SK-N-SH (cell line): ENCODE measurements around the gene OTUB1. TPM values are rescaled to one million over a fixed set of nuclear protein-coding genes. Genes with fewer than 3 reads are reported as not detected.

ENCODE experiments used
- CTCF ChIA-PET: fragments of 300-600, 350-600 bp; formaldehyde crosslinking; extraction: SDS; loops from one replicate; lab custom pipeline; 2021; lab: Yijun Ruan, JAX
- POLR2A ChIA-PET: fragments of 350-600 bp; sonication (Branson Sonifier 250); formaldehyde crosslinking; extraction: SDS; loops from one replicate; lab custom pipeline; 2020; ENCODE audit warnings: antibody characterized with exemption, inconsistent platforms; lab: Yijun Ruan, JAX
- DNase-seq: peaks from one replicate; pipeline ENCODE4 v3.0.0; 2012
- H2AFZ ChIP-seq: fragments of 200-600 bp; sonication (generic); 2 replicates; pipeline ENCODE4 v1.8.1; 2016; ENCODE audit warnings: antibody characterized with exemption, mild to moderate bottlenecking, low read depth
- H3F3A ChIP-seq: fragments of 200-600 bp; sonication (generic); replicated peaks from 2 replicates; pipeline ENCODE3; 2016; ENCODE audit warnings: antibody characterized with exemption, mild to moderate bottlenecking; ENCODE audit not compliant: insufficient read depth
- H3K27ac ChIP-seq, 2 experiments: fragments of 200-500 bp in 1 of 2; fragments of 200-600 bp in 1 of 2; sonication (Bioruptor generic) in 1 of 2; sonication (generic), shearing (Covaris generic) in 1 of 2; 2 replicates each; pipeline versions ENCODE4 v1.5.1 to v1.6.1; 2014 to 2016; ENCODE audit warnings: low read depth in 2 of 2, inconsistent platforms in 1 of 2, low read length in 1 of 2, mild to moderate bottlenecking in 1 of 2, mixed read lengths in 1 of 2
- H3K27me3 ChIP-seq: fragments of 200-600 bp; sonication (generic), shearing (Covaris generic); 2 replicates; pipeline ENCODE4 v1.6.1; 2016; ENCODE audit warnings: mixed run types; ENCODE audit not compliant: insufficient read depth
- H3K36me3 ChIP-seq, 2 experiments: fragments of 200-500 bp in 1 of 2; fragments of 200-600 bp in 1 of 2; sonication (Bioruptor generic) in 1 of 2; sonication (generic) in 1 of 2; replicated peaks in 1 of 2; 2 replicates each; pipeline versions ENCODE3 to v1.5.1; 2014 to 2016; ENCODE audit warnings: low read length in 1 of 2, mild to moderate bottlenecking in 1 of 2; ENCODE audit not compliant: insufficient read depth in 2 of 2, control insufficient read depth in 1 of 2
- H3K4me1 ChIP-seq, 2 experiments: fragments of 200-500 bp in 1 of 2; fragments of 200-600 bp in 1 of 2; sonication (Bioruptor generic) in 1 of 2; sonication (generic), shearing (Covaris generic) in 1 of 2; 2 replicates each; pipeline versions ENCODE4 v1.5.1 to v1.6.1; 2014 to 2016; ENCODE audit warnings: low read depth in 1 of 2, low read length in 1 of 2, mixed run types in 1 of 2; ENCODE audit not compliant: insufficient read depth in 2 of 2, control insufficient read depth in 1 of 2
- H3K4me2 ChIP-seq: fragments of 200-600 bp; sonication (generic), shearing (Covaris generic); 2 replicates; pipeline ENCODE4 v1.6.1; 2017; ENCODE audit warnings: mixed run types
- H3K4me3 ChIP-seq, 2 experiments: fragments of 200-500 bp in 1 of 2; fragments of 200-600 bp in 1 of 2; sonication (Bioruptor generic) in 1 of 2; sonication (generic), shearing (Covaris generic) in 1 of 2; 2 replicates each; pipeline versions ENCODE4 v1.5.1 to v1.8.1; 2014 to 2016; ENCODE audit warnings: low read depth in 2 of 2, inconsistent platforms in 1 of 2, low read length in 1 of 2, mild to moderate bottlenecking in 1 of 2, mixed read lengths in 1 of 2, moderate library complexity in 1 of 2
- H3K79me2 ChIP-seq: fragments of 200-600 bp; sonication (generic); 2 replicates; pipeline ENCODE4 v1.8.1; 2017; ENCODE audit warnings: mild to moderate bottlenecking; ENCODE audit not compliant: insufficient read depth
- H3K9ac ChIP-seq: fragments of 200-600 bp; sonication (generic); 2 replicates; pipeline ENCODE4 v1.6.1; 2017; ENCODE audit warnings: mixed run types
- H3K9me2 ChIP-seq: fragments of 200-600 bp; sonication (generic); 2 replicates; pipeline ENCODE4 v1.6.1; 2017; ENCODE audit warnings: mixed run types
- H3K9me3 ChIP-seq: fragments of 200-600 bp; sonication (generic); 2 replicates; pipeline ENCODE4 v1.6.1; 2017; ENCODE audit warnings: mixed run types, mild to moderate bottlenecking, moderate library complexity
- H4K20me1 ChIP-seq: fragments of 200-600 bp; sonication (generic); 2 replicates; pipeline ENCODE4 v1.6.1; 2017; ENCODE audit warnings: mild to moderate bottlenecking, mixed run types; ENCODE audit not compliant: insufficient read depth
- CHD2 ChIP-seq: fragments of 150-350 bp; IDR thresholded peaks from 2 replicates; pipeline ENCODE4 v1.6.1; 2018; ENCODE audit warnings: low read length; ENCODE audit not compliant: partially characterized antibody
- EP300 ChIP-seq, 2 experiments: IDR thresholded peaks; 2 replicates each; pipeline versions ENCODE4 v1.4.0 to v1.6.1; 2012; ENCODE audit warnings: borderline replicate concordance in 1 of 2, low read depth in 1 of 2, low read length in 1 of 2
- FOSL2 ChIP-seq: IDR thresholded peaks from 2 replicates; pipeline ENCODE4 v1.4.0; 2012; ENCODE audit warnings: low read depth, mild to moderate bottlenecking, moderate library complexity, borderline replicate concordance
- FOXM1 ChIP-seq: IDR thresholded peaks from 2 replicates; pipeline ENCODE4 v1.4.0; 2012; ENCODE audit warnings: low read depth, mild to moderate bottlenecking
- IRF3 ChIP-seq: fragments of 150-350 bp; IDR thresholded peaks from 2 replicates; pipeline ENCODE4 v1.6.1; 2016; ENCODE audit warnings: mild to moderate bottlenecking, low read depth, low read length
- JUND ChIP-seq: IDR thresholded peaks from 2 replicates; pipeline ENCODE4 v1.4.0; 2012
- MEF2A ChIP-seq: IDR thresholded peaks from 2 replicates; pipeline ENCODE4 v1.4.0; 2012; ENCODE audit warnings: low read depth, borderline replicate concordance
- NFIC ChIP-seq: IDR thresholded peaks from 2 replicates; pipeline ENCODE4 v1.4.0; 2012; ENCODE audit warnings: borderline replicate concordance
- NRF1 ChIP-seq: IDR thresholded peaks from 2 replicates; pipeline ENCODE4 v1.6.1; 2012; ENCODE audit warnings: low read depth, mild to moderate bottlenecking, low read length
- POLR2AphosphoS5 ChIP-seq: IDR thresholded peaks from 2 replicates; pipeline ENCODE4 v1.6.1; 2012; ENCODE audit warnings: low read depth, low read length
- RAD21 ChIP-seq: IDR thresholded peaks from 2 replicates; pipeline ENCODE4 v1.6.1; 2012; ENCODE audit warnings: mild to moderate bottlenecking, low read length
- RCOR1 ChIP-seq: fragments of 150-350 bp; IDR thresholded peaks from 2 replicates; pipeline ENCODE4 v1.6.1; 2017; ENCODE audit warnings: antibody characterized with exemption, low read length
- SIN3A ChIP-seq: IDR thresholded peaks from 2 replicates; pipeline ENCODE4 v1.6.1; 2012; ENCODE audit warnings: low read depth, mild to moderate bottlenecking, low read length, moderate library complexity, borderline replicate concordance
- SMC3 ChIP-seq: IDR thresholded peaks from 2 replicates; pipeline ENCODE4 v1.6.1; 2012; ENCODE audit warnings: low read depth, low read length, improper control_type of control experiment
- TCF12 ChIP-seq: IDR thresholded peaks from 2 replicates; pipeline ENCODE4 v1.4.0; 2012
- YY1 ChIP-seq: IDR thresholded peaks from 2 replicates; pipeline ENCODE4 v1.4.0; 2012; ENCODE audit warnings: low read depth, mild to moderate bottlenecking
- WGBS: methylation state at CpG from one replicate; pipeline ENCODE4 v1.1.6; 2017; ENCODE audit warnings: low lambda C conversion rate; 5-methylcytosine and 5-hydroxymethylcytosine counted together
- polyA plus RNA-seq, 3 experiments: library from polyadenylated mRNA; depleted of rRNA; stranded (reverse); fragments of >200 nt; gene quantifications; 2 replicates each; pipeline ENCODE4 v1.2.3, GENCODE V29; 2012
- TF ChIP-seq, protein P1 (sequence below): fragments of 150-350 bp; IDR thresholded peaks from 2 replicates; pipeline ENCODE4 v1.6.1; 2017; ENCODE audit warnings: antibody characterized with exemption, low read length, low read depth, borderline replicate concordance
- TF ChIP-seq, protein P2 (sequence below): IDR thresholded peaks from 2 replicates; pipeline ENCODE4 v1.4.0; 2012; ENCODE audit warnings: low read depth, borderline replicate concordance
- TF ChIP-seq, protein P3 (sequence below): IDR thresholded peaks from 2 replicates; pipeline ENCODE4 v1.4.0; 2012; ENCODE audit warnings: low read depth, borderline replicate concordance

The OTUB1 gene
- polyA plus RNA-seq, 1 of the 3 experiments (the other 2 are of a cell fraction): 183 TPM

- ChIA-PET POLR2A (interaction anchor here (2.1 kb wide), 1 partner anchor 9 kb away, joined by 7 read pairs; no protein-coding TSS in a partner anchor), CTCF (interaction anchor here (0.9 to 1.7 kb wide), 3 partner anchors 11 to 123 kb away, joined by 3 to 6 read pairs (median 3); no protein-coding TSS in a partner anchor)
- 97% methylated on average over 16 of the region's 18 CpGs for WGBS
- Histone ChIP-seq H3K4me3 (no peak overlapping the region), H3K4me2 (no peak overlapping the region), H3K9me3 (no peaks in the 10 kb centered on the region), H3K27ac (no peak overlapping the region), H2AFZ (no peak overlapping the region), H3K9ac (no peak overlapping the region), H3K4me1 (peaks cover 0 to 13% of the 10 kb centered on the region in 2 experiments; a peak in 2 of 4 replicates), H4K20me1 (peaks cover 3% of the 10 kb centered on the region; the same call in 1 of the 2 replicates), H3K9me2 (no peaks in the 10 kb centered on the region), H3K27me3 (no peaks in the 10 kb centered on the region), H3F3A (no peaks in the 10 kb centered on the region), H3K36me3 (peaks cover 0 to 3% of the 10 kb centered on the region in 2 experiments), H3K79me2 (no peaks in the 10 kb centered on the region)
- TF ChIP-seq, protein P1, sequence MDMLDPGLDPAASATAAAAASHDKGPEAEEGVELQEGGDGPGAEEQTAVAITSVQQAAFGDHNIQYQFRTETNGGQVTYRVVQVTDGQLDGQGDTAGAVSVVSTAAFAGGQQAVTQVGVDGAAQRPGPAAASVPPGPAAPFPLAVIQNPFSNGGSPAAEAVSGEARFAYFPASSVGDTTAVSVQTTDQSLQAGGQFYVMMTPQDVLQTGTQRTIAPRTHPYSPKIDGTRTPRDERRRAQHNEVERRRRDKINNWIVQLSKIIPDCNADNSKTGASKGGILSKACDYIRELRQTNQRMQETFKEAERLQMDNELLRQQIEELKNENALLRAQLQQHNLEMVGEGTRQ: no peak
- no peak for TF ChIP-seq SIN3A
- TF ChIP-seq NRF1: no peak
- no peak for TF ChIP-seq POLR2AphosphoS5
- TF ChIP-seq, protein P2, sequence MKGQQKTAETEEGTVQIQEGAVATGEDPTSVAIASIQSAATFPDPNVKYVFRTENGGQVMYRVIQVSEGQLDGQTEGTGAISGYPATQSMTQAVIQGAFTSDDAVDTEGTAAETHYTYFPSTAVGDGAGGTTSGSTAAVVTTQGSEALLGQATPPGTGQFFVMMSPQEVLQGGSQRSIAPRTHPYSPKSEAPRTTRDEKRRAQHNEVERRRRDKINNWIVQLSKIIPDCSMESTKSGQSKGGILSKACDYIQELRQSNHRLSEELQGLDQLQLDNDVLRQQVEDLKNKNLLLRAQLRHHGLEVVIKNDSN: no peak
- no peak for TF ChIP-seq NFIC
- TF ChIP-seq RAD21: no peak
- TF ChIP-seq IRF3: no peak
- no peak for TF ChIP-seq CHD2
- TF ChIP-seq FOSL2: no peak
- no peak for TF ChIP-seq FOXM1
- TF ChIP-seq RCOR1: no peak
- TF ChIP-seq TCF12: no peak
- no peak for DNase-seq
These were observed 22.8 kb downstream of the OTUB1 start for GRCh38 chr11:64008914-64009633.

- peaks cover 0 to 13% of the 10 kb centered on the region in 2 experiments; a peak in 2 of 4 replicates for H3K4me1 ChIP-seq
- no peak for DNase-seq
- no peak overlapping the region for H3K4me3 ChIP-seq
- no peaks in the 10 kb centered on the region for H3K9me3 ChIP-seq
- H3K9ac ChIP-seq: no peak overlapping the region
- no peaks in the 10 kb centered on the region for H3K9me2 ChIP-seq
- H3K4me2 ChIP-seq: no peak overlapping the region
- H2AFZ ChIP-seq: no peak overlapping the region
- ChIA-PET POLR2A (interaction anchor here (0.6 kb wide), 1 partner anchor 153 kb away, joined by 3 read pairs; no protein-coding TSS in a partner anchor), CTCF (interaction anchor here (0.9 to 1.4 kb wide), 2 partner anchors 10 to 21 kb away, joined by 3 read pairs; no protein-coding TSS in a partner anchor)
- 0 out of 2 replicates have a peak, but pooled peaks cover under 1% of the 10 kb centered on the region for H4K20me1 ChIP-seq
- H3F3A ChIP-seq: no peaks in the 10 kb centered on the region
- peaks cover 0 to 3% of the 10 kb centered on the region in 2 experiments for H3K36me3 ChIP-seq
- no peak overlapping the region for H3K27ac ChIP-seq
- 98% methylated on average over 8 of the region's 8 CpGs for WGBS
- H3K79me2 ChIP-seq: no peaks in the 10 kb centered on the region
- H3K27me3 ChIP-seq: no peaks in the 10 kb centered on the region
- no peak for TF ChIP-seq JUND
- no peak for TF ChIP-seq SMC3
- TF ChIP-seq YY1: no peak
- TF ChIP-seq, protein P3, sequence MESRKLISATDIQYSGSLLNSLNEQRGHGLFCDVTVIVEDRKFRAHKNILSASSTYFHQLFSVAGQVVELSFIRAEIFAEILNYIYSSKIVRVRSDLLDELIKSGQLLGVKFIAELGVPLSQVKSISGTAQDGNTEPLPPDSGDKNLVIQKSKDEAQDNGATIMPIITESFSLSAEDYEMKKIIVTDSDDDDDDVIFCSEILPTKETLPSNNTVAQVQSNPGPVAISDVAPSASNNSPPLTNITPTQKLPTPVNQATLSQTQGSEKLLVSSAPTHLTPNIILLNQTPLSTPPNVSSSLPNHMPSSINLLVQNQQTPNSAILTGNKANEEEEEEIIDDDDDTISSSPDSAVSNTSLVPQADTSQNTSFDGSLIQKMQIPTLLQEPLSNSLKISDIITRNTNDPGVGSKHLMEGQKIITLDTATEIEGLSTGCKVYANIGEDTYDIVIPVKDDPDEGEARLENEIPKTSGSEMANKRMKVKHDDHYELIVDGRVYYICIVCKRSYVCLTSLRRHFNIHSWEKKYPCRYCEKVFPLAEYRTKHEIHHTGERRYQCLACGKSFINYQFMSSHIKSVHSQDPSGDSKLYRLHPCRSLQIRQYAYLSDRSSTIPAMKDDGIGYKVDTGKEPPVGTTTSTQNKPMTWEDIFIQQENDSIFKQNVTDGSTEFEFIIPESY: no peak
- no peak for TF ChIP-seq FOSL2
- TF ChIP-seq CHD2: no peak
- TF ChIP-seq, protein P2: no peak
- no peak for TF ChIP-seq MEF2A
- no peak for TF ChIP-seq EP300 (IDR thresholded peaks at IDR 0.05; ENCODE audit: borderline replicate concordance in 1 of 2, low read depth in 1 of 2, low read length in 1 of 2)
- TF ChIP-seq FOXM1: no peak
- TF ChIP-seq IRF3: no peak
These were observed 23.5 kb downstream of the OTUB1 start for GRCh38 chr11:64009710-64010109.
